Testis (tissue), 2 donors: ENCODE measurements around the gene MLXIP.

Source experiments
- POLR2A ChIP-seq: fragments of 450-650 bp; IDR thresholded peaks from one replicate; pipeline ENCODE4 v1.6.1; 2017; ENCODE audit warnings: antibody characterized with exemption, mild to moderate bottlenecking, moderate library complexity
- TF ChIP-seq, protein P1 (sequence below), 3 experiments: fragments of 450-650 bp in 2 of 3; fragments of 200-600 bp in 1 of 3; sonication (generic) in 1 of 3; IDR thresholded peaks; one replicate each; pipeline ENCODE4 v1.5.1; 2016 to 2019; ENCODE audit warnings: antibody characterized with exemption in 3 of 3, mild to moderate bottlenecking in 2 of 3, moderate library complexity in 1 of 3

- TF ChIP-seq, protein P1, sequence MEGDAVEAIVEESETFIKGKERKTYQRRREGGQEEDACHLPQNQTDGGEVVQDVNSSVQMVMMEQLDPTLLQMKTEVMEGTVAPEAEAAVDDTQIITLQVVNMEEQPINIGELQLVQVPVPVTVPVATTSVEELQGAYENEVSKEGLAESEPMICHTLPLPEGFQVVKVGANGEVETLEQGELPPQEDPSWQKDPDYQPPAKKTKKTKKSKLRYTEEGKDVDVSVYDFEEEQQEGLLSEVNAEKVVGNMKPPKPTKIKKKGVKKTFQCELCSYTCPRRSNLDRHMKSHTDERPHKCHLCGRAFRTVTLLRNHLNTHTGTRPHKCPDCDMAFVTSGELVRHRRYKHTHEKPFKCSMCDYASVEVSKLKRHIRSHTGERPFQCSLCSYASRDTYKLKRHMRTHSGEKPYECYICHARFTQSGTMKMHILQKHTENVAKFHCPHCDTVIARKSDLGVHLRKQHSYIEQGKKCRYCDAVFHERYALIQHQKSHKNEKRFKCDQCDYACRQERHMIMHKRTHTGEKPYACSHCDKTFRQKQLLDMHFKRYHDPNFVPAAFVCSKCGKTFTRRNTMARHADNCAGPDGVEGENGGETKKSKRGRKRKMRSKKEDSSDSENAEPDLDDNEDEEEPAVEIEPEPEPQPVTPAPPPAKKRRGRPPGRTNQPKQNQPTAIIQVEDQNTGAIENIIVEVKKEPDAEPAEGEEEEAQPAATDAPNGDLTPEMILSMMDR (IDR thresholded peaks at IDR 0.05), result no peak
- no peak for TF ChIP-seq POLR2A
These were observed 89.9 kb downstream of the MLXIP start for GRCh38 chr12:122168492-122168891.
